B cell (primary cell): ENCODE data around the gene SARNP. TPM values are rescaled to one million over a fixed set of nuclear protein-coding genes. Genes with fewer than 3 reads are reported as not detected.

Source experiments
- ATAC-seq: fragments of 200-7000 bp; cut with Tn5 transposase; one replicate; pipeline ENCODE4 v1.10.0; 2021; ENCODE audit warnings: low read depth, mild to moderate bottlenecking, moderate number of reproducible peaks, moderate library complexity
- CTCF ChIA-PET: fragments of 350-600 bp; sonication (Branson Sonifier 250); formaldehyde crosslinking; loops from one replicate; lab custom pipeline; 2021; ENCODE audit warnings: antibody characterized with exemption, inconsistent platforms; lab: Charles Lee
- POLR2A ChIA-PET: fragments of 350-600 bp; sonication (Branson Sonifier 250); formaldehyde crosslinking; loops from one replicate; lab custom pipeline; 2021; ENCODE audit warnings: antibody characterized with exemption; lab: Charles Lee
- DNase-seq: peaks from one replicate; pipeline ENCODE4 v3.0.0; 2013
- H2AFZ ChIP-seq: 2 replicates; pipeline ENCODE4 v1.6.1; 2012; ENCODE audit warnings: mild to moderate bottlenecking, low read depth, low read length; ENCODE audit not compliant: insufficient read depth, poor library complexity, severe bottlenecking
- H3K27ac ChIP-seq, 2 donors: 1 replicate in 1 of 2; 2 replicates in 1 of 2; pipeline ENCODE4 v1.5.1; 2012 to 2013; ENCODE audit warnings: low read length in 2 of 2, mild to moderate bottlenecking in 2 of 2, moderate library complexity in 1 of 2
- H3K27me3 ChIP-seq, 4 experiments: fragments of 200-600 bp in 1 of 4; sonication (generic) in 1 of 4; replicated peaks in 1 of 4; 1 replicate in 2 of 4; 2 replicates in 2 of 4; pipeline versions ENCODE4 v1.6.1 to v1.7.0; 2013 to 2016; ENCODE audit warnings: low read length in 3 of 4, mild to moderate bottlenecking in 2 of 4, mixed read lengths in 1 of 4, moderate library complexity in 1 of 4; ENCODE audit not compliant: insufficient read depth in 4 of 4, control insufficient read depth in 3 of 4; ENCODE audit errors: control extremely low read depth in 1 of 4
- H3K36me3 ChIP-seq, 2 experiments: replicated peaks in 1 of 2; 1 replicate in 1 of 2; 2 replicates in 1 of 2; pipeline versions ENCODE4 v1.6.1 to v1.7.1; 2013; ENCODE audit warnings: low read length in 1 of 2; ENCODE audit not compliant: insufficient read depth in 2 of 2, control insufficient read depth in 1 of 2; ENCODE audit errors: control extremely low read depth in 1 of 2, extremely low read depth in 1 of 2
- H3K4me1 ChIP-seq, 2 donors: fragments of 200-600 bp in 1 of 2; sonication (generic) in 1 of 2; 1 replicate in 1 of 2; 2 replicates in 1 of 2; pipeline versions ENCODE4 v1.5.1 to v1.6.1; 2013 to 2017; ENCODE audit warnings: low read length in 2 of 2; ENCODE audit not compliant: control insufficient read depth in 2 of 2, insufficient read depth in 2 of 2
- H3K4me2 ChIP-seq: replicated peaks from 2 replicates; pipeline ENCODE3; 2012; ENCODE audit warnings: mild to moderate bottlenecking, low read depth, low read length; ENCODE audit not compliant: poor library complexity, severe bottlenecking
- H3K4me3 ChIP-seq, 5 experiments: fragments of 200-600 bp in 1 of 5; sonication (generic) in 1 of 5; 1 replicate in 3 of 5; 2 replicates in 2 of 5; pipeline versions ENCODE4 v1.5.1 to v1.7.0; 2011 to 2016; ENCODE audit warnings: low read length in 4 of 5, mild to moderate bottlenecking in 4 of 5, low read depth in 2 of 5, control low read depth in 1 of 5, moderate library complexity in 1 of 5; ENCODE audit not compliant: insufficient read depth in 1 of 5; ENCODE audit errors: control extremely low read depth in 1 of 5, extremely low read depth in 1 of 5
- H3K79me2 ChIP-seq: fragments of 200-600 bp; sonication (generic); one replicate; pipeline ENCODE4 v1.6.0; 2016; ENCODE audit warnings: low read length; ENCODE audit not compliant: control insufficient read depth, insufficient read depth
- H3K9ac ChIP-seq: fragments of 200-600 bp; sonication (generic); 2 replicates; pipeline ENCODE4 v1.6.1; 2017; ENCODE audit warnings: mild to moderate bottlenecking, low read length, moderate library complexity
- H3K9me3 ChIP-seq, 3 donors: one replicate each; pipeline versions ENCODE4 v1.6.1 to v1.7.1; 2013; ENCODE audit warnings: low read length in 2 of 3; ENCODE audit not compliant: control insufficient read depth in 2 of 3, insufficient read depth in 1 of 3; ENCODE audit errors: control extremely low read depth in 1 of 3
- H4K20me1 ChIP-seq: 2 replicates; pipeline ENCODE4 v1.6.0; 2012; ENCODE audit warnings: mild to moderate bottlenecking, low read length; ENCODE audit not compliant: insufficient read depth, control insufficient read depth, poor library complexity, severe bottlenecking
- H3K27ac Mint-ChIP-seq: one replicate; pipeline ENCODE4 v1.8.0; 2021; ENCODE audit warnings: mixed read lengths
- H3K27me3 Mint-ChIP-seq: one replicate; pipeline ENCODE4 v1.8.0; 2021; ENCODE audit warnings: mixed read lengths
- H3K4me1 Mint-ChIP-seq: one replicate; pipeline ENCODE4 v1.8.0; 2021; ENCODE audit warnings: mixed read lengths
- H3K4me3 Mint-ChIP-seq: one replicate; pipeline ENCODE4 v1.8.0; 2021; ENCODE audit warnings: mixed read lengths
- H3K9me3 Mint-ChIP-seq: one replicate; pipeline ENCODE4 v1.8.0; 2022; ENCODE audit warnings: mixed read lengths; ENCODE audit not compliant: insufficient read depth
- EZH2 ChIP-seq: IDR thresholded peaks from 2 replicates; pipeline ENCODE4 v1.6.1; 2012; ENCODE audit warnings: borderline replicate concordance, low read depth, mild to moderate bottlenecking, moderate library complexity, low read length; ENCODE audit not compliant: insufficient read depth, poor library complexity, severe bottlenecking
- WGBS: methylation state at CpG from one replicate; pipeline ENCODE4 v1.1.5; 2013; ENCODE audit warnings: missing lambda C conversion rate; ENCODE audit not compliant: insufficient coverage; 5-methylcytosine and 5-hydroxymethylcytosine counted together
- intact Hi-C: fragments of 100-400 bp; cut with micrococcal nuclease; formaldehyde crosslinking; loops from one replicate; pipeline ENCODE4 v1.10.0; 2022
- polyA plus RNA-seq: library from polyadenylated mRNA; depleted of rRNA; stranded (reverse); fragments of >200 nt; gene quantifications from 2 replicates; pipeline ENCODE4 v1.2.3, GENCODE V29; 2012
- total RNA-seq, 2 donors: library from RNA; stranded (reverse); fragments of 120-200 nt in 1 of 2; gene quantifications; 1 replicate in 1 of 2; 2 replicates in 1 of 2; pipeline versions ENCODE4 v1.2.3 to v1.2.4, GENCODE V29; 2013 to 2022
- TF ChIP-seq, protein P1 (sequence below): fragments of 200-600 bp; IDR thresholded peaks from one replicate; pipeline ENCODE4 v1.8.0; 2022; ENCODE audit warnings: antibody characterized with exemption, mild to moderate bottlenecking

The SARNP gene
- total and polyA plus RNA-seq, 2 donors (not counting 1 experiment from before 2014, with no cell fraction given): 22.6 to 46.4 TPM

DNA sequence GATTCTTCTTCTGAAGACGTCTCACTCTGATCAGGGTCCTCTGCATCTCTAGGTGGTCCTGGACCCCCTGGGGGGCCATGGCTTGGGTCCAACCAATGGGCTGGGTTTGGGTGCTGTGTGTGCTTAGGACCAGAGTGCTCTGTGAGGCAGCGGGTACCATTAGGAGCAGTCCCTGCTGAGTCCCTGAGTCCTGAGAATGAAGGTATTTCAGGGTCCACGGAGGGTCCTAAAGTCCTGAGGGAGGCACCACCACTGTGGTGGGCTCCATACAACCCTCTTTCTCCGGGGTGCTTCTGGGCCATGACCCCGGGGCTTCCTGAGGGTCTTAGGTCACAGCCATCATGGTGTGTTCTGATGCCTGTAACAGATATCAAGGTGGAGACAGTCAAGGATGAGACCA is 10.8 kb upstream of the SARNP start:
- peak; percentile 18 for DNase-seq

DNA sequence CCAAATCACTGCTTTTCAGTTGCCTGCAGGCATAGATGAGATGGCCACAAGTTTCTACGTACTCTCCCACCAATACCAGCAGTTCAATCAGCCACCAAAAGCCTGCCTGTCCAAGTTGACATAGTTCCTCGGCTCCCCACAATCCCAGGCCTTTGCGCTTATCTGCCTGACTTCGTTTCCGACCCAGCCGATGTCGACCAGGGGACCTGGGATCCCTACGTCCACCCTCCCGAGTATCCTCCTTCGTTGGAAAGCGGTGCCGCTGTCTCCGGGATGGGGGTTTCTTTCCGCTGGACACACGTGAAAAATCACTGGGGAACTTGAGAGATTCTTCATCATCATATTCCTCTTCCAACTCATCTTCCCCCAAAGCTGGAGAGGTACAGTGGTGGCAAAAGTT is 10.3 kb upstream of the SARNP start:
- DNase-seq (no peak), ATAC-seq (no peak)
- H3K27ac ChIP-seq: peak overlapping the region in 1 of 2 donors; percentile 83
- H3K9me3 ChIP-seq: no peaks in the 10 kb centered on the region
- no peak overlapping the region for H2AFZ ChIP-seq
- POLR2A ChIA-PET: interaction anchor here (0.7 kb wide), 2 partner anchors 10 to 1558 kb away, joined by 3 to 4 read pairs; partner anchors contain the start of genes ORMDL2 and SARNP
- no peak overlapping the region for H3K9ac ChIP-seq
- H3K27me3 ChIP-seq: no peaks in the 10 kb centered on the region
- H3K4me1 Mint-ChIP-seq: peaks cover 53% of the 10 kb centered on the region
- peak overlapping the region; percentile 89 for H3K4me2 ChIP-seq
- peaks cover 36 to 52% of the 10 kb centered on the region in 2 donors for H3K4me1 ChIP-seq
- H3K27ac Mint-ChIP-seq: peak overlapping the region; percentile 86
- H3K9me3 Mint-ChIP-seq: no peaks in the 10 kb centered on the region
- CTCF ChIA-PET: interaction anchor here (3.8 kb wide), 1 partner anchor 9 kb away, joined by 39 read pairs; the partner anchor contains the start of genes ORMDL2 and SARNP
- H4K20me1 ChIP-seq: no peaks in the 10 kb centered on the region
- H3K4me3 Mint-ChIP-seq: peak overlapping the region; percentile 99
- 95% methylated on average over 10 of the region's 15 CpGs for WGBS
- no peak for TF ChIP-seq EZH2
- TF ChIP-seq, protein P1, sequence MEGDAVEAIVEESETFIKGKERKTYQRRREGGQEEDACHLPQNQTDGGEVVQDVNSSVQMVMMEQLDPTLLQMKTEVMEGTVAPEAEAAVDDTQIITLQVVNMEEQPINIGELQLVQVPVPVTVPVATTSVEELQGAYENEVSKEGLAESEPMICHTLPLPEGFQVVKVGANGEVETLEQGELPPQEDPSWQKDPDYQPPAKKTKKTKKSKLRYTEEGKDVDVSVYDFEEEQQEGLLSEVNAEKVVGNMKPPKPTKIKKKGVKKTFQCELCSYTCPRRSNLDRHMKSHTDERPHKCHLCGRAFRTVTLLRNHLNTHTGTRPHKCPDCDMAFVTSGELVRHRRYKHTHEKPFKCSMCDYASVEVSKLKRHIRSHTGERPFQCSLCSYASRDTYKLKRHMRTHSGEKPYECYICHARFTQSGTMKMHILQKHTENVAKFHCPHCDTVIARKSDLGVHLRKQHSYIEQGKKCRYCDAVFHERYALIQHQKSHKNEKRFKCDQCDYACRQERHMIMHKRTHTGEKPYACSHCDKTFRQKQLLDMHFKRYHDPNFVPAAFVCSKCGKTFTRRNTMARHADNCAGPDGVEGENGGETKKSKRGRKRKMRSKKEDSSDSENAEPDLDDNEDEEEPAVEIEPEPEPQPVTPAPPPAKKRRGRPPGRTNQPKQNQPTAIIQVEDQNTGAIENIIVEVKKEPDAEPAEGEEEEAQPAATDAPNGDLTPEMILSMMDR: no peak
- intact Hi-C loops: loop anchor here (5.0 kb wide), 1 partner anchor 289 kb away; the partner anchor contains the start of genes RPL41 and ZC3H10
- H3K27me3 Mint-ChIP-seq: no peaks in the 10 kb centered on the region
- peaks cover 0 to 12% of the 10 kb centered on the region in 2 experiments for H3K36me3 ChIP-seq
- no peak overlapping the region for H3K4me3 ChIP-seq
- H3K79me2 ChIP-seq: peaks cover 38% of the 10 kb centered on the region

More for the DNA sequence above, 10.8 kb upstream of the SARNP start:
- Mint-ChIP-seq H3K27me3 (no peaks in the 10 kb centered on the region), H3K4me1 (peaks cover 53% of the 10 kb centered on the region), H3K9me3 (no peaks in the 10 kb centered on the region), H3K4me3 (peak overlapping the region; percentile 99), H3K27ac (peak overlapping the region; percentile 86)
- H3K9me3 ChIP-seq: no peaks in the 10 kb centered on the region
- H3K27me3 ChIP-seq: no peaks in the 10 kb centered on the region
- intact Hi-C loops: loop anchor here (5.0 kb wide), 1 partner anchor 289 kb away; the partner anchor contains the start of genes RPL41 and ZC3H10
- POLR2A ChIA-PET: interaction anchor here (3.0 kb wide), 1 partner anchor 9 kb away, joined by 53 read pairs; the partner anchor contains the start of genes ORMDL2 and SARNP
- H2AFZ ChIP-seq: peak overlapping the region; percentile 81
- peak overlapping the region; percentile 57 to 83 for H3K27ac ChIP-seq
- peak overlapping the region; percentile 89 for H3K4me2 ChIP-seq
- TF ChIP-seq EZH2: no peak
- TF ChIP-seq, protein P1: no peak
- peaks cover 0 to 7% of the 10 kb centered on the region in 2 experiments for H3K36me3 ChIP-seq
- peaks cover 36 to 52% of the 10 kb centered on the region in 2 donors for H3K4me1 ChIP-seq
- peak overlapping the region; percentile 77 for H3K9ac ChIP-seq
- no peak for ATAC-seq
- CTCF ChIA-PET: interaction anchor here (1.4 to 3.8 kb wide), 2 partner anchors 10 to 100 kb away, joined by 6 to 39 read pairs; partner anchors contain the start of genes ORMDL2 and SARNP
- H3K79me2 ChIP-seq: peaks cover 38% of the 10 kb centered on the region
- H3K4me3 ChIP-seq: peak overlapping the region in 3 of 5 experiments; percentile 68 to 84 (median 76)
- WGBS: 100% methylated on average over 2 of the region's 5 CpGs
- H4K20me1 ChIP-seq: no peaks in the 10 kb centered on the region
